Measurements from ENCODE around the gene CT45A10. TPM values are rescaled to one million over a fixed set of nuclear protein-coding genes. Genes with fewer than 3 reads are reported as not detected.

Gene CT45A10
- total and polyA plus RNA-seq, 11 donors, result not detected

Other genes starting within 250 kb of the CT45A10 start
- not detected for gene CT45A1, start 179.8 kb downstream of the CT45A10 start, total RNA-seq
- not detected for gene CT45A1, start 179.8 kb downstream of the CT45A10 start, polyA plus RNA-seq
- gene CT45A3, start 125.3 kb downstream of the CT45A10 start, total RNA-seq, result not detected
- gene CT45A3, start 125.3 kb downstream of the CT45A10 start, polyA plus RNA-seq, result not detected
- not detected for gene CT45A5, start 107.9 kb downstream of the CT45A10 start, total RNA-seq
- gene CT45A5, start 107.9 kb downstream of the CT45A10 start, polyA plus RNA-seq, result not detected
- not detected for gene CT45A6, start 90.7 kb downstream of the CT45A10 start, total RNA-seq
- not detected for gene CT45A6, start 90.7 kb downstream of the CT45A10 start, polyA plus RNA-seq
- gene CT45A2, start 73.4 kb downstream of the CT45A10 start, total RNA-seq, result not detected
- gene CT45A2, start 73.4 kb downstream of the CT45A10 start, polyA plus RNA-seq, result not detected
- not detected for gene CT45A7, start 56.2 kb downstream of the CT45A10 start, total RNA-seq
- not detected for gene CT45A7, start 56.2 kb downstream of the CT45A10 start, polyA plus RNA-seq
- not detected for gene CT45A8, start 38.9 kb downstream of the CT45A10 start, total RNA-seq
- not detected for gene CT45A8, start 38.9 kb downstream of the CT45A10 start, polyA plus RNA-seq
- not detected for gene CT45A9, start 21.6 kb downstream of the CT45A10 start, total RNA-seq
- not detected for gene CT45A9, start 21.6 kb downstream of the CT45A10 start, polyA plus RNA-seq
- gene SAGE1, start 272 bp upstream of the CT45A10 start, total RNA-seq, result not detected
- gene SAGE1, start 272 bp upstream of the CT45A10 start, polyA plus RNA-seq, result not detected
- 10 to 100 TPM; 22.8 to 34.4 (median 26.5) TPM for gene MMGT1, start 80.5 kb upstream of the CT45A10 start, total RNA-seq
- 10 to 100 TPM in 1 of 2 donors, 1 to 10 TPM in 1; 1.6 to 28.6 TPM for gene MMGT1, start 80.5 kb upstream of the CT45A10 start, polyA plus RNA-seq
- 10 to 100 TPM; 14.3 to 23.2 (median 15.6) TPM for gene SLC9A6, start 92.0 kb upstream of the CT45A10 start, total RNA-seq
- gene SLC9A6, start 92.0 kb upstream of the CT45A10 start, polyA plus RNA-seq, result 10 to 100 TPM; 10.6 to 20.5 TPM